ENCODE data around the gene EVL. TPM values are rescaled to one million over a fixed set of nuclear protein-coding genes. Genes with fewer than 3 reads are reported as not detected.
A peak's percentile ranks its signal among the peaks of the same experiment; 100 is the strongest.

EVL gene
- total RNA-seq, 2 donors from 2014 or later, result 793 to 831 TPM

DNA sequence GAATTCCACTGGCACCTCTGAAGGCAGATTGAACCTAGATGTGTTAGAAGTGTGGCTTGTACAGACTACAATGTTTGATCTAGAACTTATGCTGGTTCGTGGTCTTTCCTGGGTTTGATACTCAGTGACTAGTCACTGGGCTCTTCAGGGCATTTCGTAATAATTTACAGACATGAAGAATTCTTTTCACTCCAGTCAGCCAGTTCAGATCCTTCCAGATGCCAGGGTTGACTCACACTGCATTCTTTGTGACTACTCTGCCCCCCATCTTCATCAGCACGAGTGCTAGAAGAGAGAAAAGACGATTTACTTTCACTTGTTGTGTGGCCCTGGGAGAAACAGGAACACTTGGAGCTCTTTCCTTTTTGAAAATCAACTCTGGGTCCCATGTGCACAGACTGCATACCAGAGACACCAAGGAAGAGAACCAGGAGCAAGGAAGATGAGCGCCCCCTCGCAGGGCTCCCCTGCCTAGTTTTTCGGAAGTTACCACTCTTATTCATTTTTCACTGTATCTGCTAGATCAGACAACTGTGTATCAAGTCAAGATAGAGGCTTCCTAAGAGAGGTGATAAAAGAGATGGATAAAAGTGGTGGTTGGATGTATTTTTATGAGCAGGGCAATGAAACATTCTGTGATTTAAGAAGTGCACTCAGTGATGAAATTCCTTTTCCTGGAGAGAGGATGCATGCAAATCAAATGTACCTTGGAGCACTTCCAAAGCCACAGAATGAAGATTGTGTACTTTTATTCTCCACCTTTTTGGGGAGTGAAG, 33.5 kb upstream of the EVL start:
- no peak for DNase-seq
- Mint-ChIP-seq H3K4me1 (peaks cover 2% of the 10 kb centered on the region), H3K36me3 (ENCODE audit: low read depth) (no peaks in the 10 kb centered on the region), H3K27me3 (peaks cover 10% of the 10 kb centered on the region), H3K27ac (no peak overlapping the region), H3K4me3 (no peak overlapping the region)
- ATAC-seq, result no peak
- no peaks in the 10 kb centered on the region for H3K9me3 ChIP-seq (ENCODE audit: control insufficient read depth, low read length, poor library complexity, severe bottlenecking)

DNA sequence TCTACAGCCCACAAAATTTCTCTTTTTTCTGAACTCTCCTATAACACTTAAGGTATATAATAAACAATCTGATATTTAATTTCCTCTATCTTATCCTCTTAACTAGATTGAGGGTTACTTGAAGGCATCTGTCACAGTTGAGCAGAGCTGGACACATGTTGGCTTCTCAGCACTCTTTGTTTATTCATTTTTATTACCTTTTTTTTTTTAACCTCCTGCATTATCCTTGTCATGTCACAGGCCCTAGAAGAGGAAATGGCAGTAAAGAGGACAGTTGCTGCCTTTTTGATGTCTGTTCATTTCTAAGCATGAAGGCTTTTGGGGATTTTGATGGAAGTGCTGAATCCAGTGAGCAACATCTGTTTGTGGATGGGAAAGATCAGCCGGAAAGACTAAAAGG, 32.5 kb upstream of the EVL start:
- no peak for ATAC-seq
- Mint-ChIP-seq H3K27ac (no peak overlapping the region), H3K27me3 (peaks cover 10% of the 10 kb centered on the region), H3K36me3 (ENCODE audit: low read depth) (no peaks in the 10 kb centered on the region), H3K4me1 (peaks cover 2% of the 10 kb centered on the region), H3K4me3 (no peak overlapping the region)
- H3K9me3 ChIP-seq (ENCODE audit: control insufficient read depth, low read length, poor library complexity, severe bottlenecking), result no peaks in the 10 kb centered on the region
- no peak for DNase-seq

DNA sequence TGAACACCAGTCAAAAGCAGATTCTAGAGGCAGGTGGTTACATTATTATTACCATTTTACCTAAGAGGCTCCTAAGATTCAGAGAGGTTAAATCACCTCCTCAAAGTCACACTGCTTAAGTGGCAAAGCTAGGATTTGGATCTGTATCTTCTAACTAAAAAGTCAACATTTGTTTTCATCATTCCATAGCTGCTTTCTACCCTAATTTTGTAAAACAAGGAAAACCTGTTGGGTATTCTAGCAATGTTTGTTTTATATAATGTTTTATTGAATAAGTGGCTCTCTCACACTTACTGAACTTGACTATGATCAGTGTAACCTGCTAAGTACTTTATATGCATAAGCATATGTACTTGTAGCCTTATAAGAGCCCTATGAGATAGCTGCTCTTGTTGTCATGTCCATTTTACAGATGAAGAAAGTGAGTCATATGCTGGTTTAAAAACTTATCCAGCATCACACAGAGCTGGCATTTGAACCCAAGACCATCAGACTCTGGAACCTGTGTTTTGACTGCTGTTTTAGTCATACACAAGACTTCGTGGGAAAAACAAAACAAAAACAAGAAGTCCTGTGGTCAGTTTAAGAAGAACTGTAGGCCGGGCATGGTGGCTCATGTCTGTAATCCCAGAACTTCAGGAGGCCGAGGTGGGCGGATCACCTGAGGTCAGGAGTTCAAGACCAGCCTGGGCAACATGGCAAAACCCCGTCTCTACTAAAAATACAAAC, 31.7 kb upstream of the EVL start:
- no peak for ATAC-seq

DNA sequence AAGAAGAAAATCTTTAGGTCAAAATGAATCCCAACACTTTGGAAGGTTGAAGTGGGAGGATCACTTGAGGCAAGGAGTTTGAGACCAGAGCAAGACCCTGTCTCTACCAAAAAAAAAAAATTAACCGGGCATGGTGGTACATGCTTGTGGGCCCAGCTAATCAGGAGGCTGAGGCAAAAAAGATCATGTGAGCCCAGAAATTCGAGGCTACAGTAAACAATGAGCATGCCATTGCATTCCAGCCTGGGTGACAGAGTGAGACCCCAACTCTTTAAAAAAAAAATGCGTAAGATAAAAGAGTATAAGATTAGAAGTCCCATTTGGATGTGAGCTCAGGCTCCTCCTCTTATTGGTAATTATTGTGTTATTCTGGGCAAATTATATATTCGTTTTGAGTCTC, 30.8 kb upstream of the EVL start:
- no peak overlapping the region for H3K27ac Mint-ChIP-seq
- no peaks in the 10 kb centered on the region for H3K36me3 Mint-ChIP-seq (ENCODE audit: low read depth)
- no peak for DNase-seq
- H3K9me3 ChIP-seq (ENCODE audit: control insufficient read depth, low read length, poor library complexity, severe bottlenecking), result no peaks in the 10 kb centered on the region
- H3K4me1 Mint-ChIP-seq, result peaks cover 2% of the 10 kb centered on the region
- no peak overlapping the region for H3K4me3 Mint-ChIP-seq
- no peak for ATAC-seq
- H3K27me3 Mint-ChIP-seq, result peaks cover 2% of the 10 kb centered on the region

More for the DNA sequence above, 31.7 kb upstream of the EVL start:
- peaks cover 2% of the 10 kb centered on the region for H3K4me1 Mint-ChIP-seq
- H3K27me3 Mint-ChIP-seq, result peaks cover 5% of the 10 kb centered on the region
- no peaks in the 10 kb centered on the region for H3K36me3 Mint-ChIP-seq (ENCODE audit: low read depth)
- no peaks in the 10 kb centered on the region for H3K9me3 ChIP-seq (ENCODE audit: control insufficient read depth, low read length, poor library complexity, severe bottlenecking)
- no peak for DNase-seq
- H3K27ac Mint-ChIP-seq, result no peak overlapping the region
- H3K4me3 Mint-ChIP-seq, result no peak overlapping the region

DNA sequence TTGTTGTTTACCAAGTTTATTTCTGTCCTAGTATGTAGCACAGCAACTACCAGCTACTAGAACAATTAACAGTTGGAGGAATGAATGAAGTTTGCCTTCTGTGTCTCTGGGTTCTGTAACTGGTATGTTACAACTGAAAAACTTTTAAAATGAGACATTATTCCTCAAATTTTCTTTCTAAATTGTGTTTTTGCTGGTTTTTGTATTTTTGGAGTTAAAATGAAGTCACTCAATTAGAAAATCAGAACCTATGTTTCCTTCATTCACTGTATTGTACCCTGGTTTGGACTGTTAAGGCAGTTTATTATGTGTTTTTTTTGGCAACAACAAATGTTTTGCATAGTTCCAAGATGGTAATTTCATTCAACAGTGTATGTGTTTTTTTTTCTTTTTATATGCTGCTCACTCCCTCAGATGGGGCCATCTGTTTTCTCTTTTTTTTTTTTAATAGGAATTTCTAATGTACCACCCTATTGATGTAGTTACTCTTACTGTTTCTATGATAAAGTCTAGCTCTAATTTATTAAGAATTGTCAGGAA, 30.2 kb upstream of the EVL start:
- ATAC-seq, result no peak
- no peaks in the 10 kb centered on the region for H3K9me3 ChIP-seq (ENCODE audit: control insufficient read depth, low read length, poor library complexity, severe bottlenecking)
- Mint-ChIP-seq H3K36me3 (ENCODE audit: low read depth) (no peaks in the 10 kb centered on the region), H3K27ac (no peak overlapping the region), H3K4me3 (no peak overlapping the region), H3K27me3 (no peaks in the 10 kb centered on the region), H3K4me1 (peaks cover 2% of the 10 kb centered on the region)
- DNase-seq, result no peak

DNA sequence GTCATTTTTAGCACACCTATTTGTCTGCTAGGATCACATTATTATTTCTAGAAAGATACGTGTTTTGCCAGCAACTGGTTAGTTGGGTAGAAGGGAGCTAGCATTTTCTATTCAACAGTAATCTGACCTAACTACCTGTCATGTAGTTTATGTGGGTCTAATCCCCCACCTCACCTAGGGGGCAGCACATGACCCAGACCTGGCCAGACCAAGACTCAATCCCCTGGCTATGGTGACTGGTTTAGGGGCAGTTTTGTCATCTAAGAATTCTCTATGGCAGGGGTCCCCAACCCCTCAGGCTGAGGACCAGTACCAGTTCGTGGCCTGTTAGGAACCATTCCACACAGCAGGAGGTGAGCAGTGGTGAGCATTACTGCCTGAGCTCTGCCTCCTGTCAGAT, 29.5 kb upstream of the EVL start:
- Mint-ChIP-seq H3K4me1 (peaks cover 8% of the 10 kb centered on the region), H3K27ac (no peak overlapping the region), H3K4me3 (no peak overlapping the region), H3K27me3 (no peaks in the 10 kb centered on the region), H3K36me3 (ENCODE audit: low read depth) (no peaks in the 10 kb centered on the region)
- DNase-seq (no peak), ATAC-seq (no peak)
- H3K9me3 ChIP-seq (ENCODE audit: control insufficient read depth, low read length, poor library complexity, severe bottlenecking), result no peaks in the 10 kb centered on the region

DNA sequence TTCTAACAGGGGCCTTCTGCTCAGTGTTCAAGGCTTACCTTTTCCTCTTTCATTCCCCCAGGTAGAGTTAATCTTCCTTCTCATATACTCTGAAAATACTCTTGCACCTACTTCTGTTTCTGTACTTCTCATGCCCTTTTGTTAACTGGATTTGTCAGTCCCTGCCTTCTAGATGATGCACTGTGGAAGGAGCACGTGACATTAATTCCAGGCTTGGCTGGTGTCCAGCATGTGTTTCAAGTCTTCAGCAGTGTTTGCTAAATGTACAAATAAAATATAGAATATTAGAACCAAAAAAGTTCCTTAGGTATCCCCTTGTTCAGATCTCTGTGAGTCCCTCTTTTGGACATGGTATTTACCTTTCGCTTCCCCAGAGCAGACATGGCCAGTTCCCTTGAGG, 27.9 kb upstream of the EVL start:
- DNase-seq, result no peak
- H3K4me1 Mint-ChIP-seq, result peaks cover 6% of the 10 kb centered on the region
- H3K36me3 Mint-ChIP-seq (ENCODE audit: low read depth), result no peaks in the 10 kb centered on the region
- no peak for ATAC-seq
- H3K27me3 Mint-ChIP-seq, result no peaks in the 10 kb centered on the region
- H3K27ac Mint-ChIP-seq, result no peak overlapping the region
- H3K4me3 Mint-ChIP-seq, result no peak overlapping the region
- no peaks in the 10 kb centered on the region for H3K9me3 ChIP-seq (ENCODE audit: control insufficient read depth, low read length, poor library complexity, severe bottlenecking)

DNA sequence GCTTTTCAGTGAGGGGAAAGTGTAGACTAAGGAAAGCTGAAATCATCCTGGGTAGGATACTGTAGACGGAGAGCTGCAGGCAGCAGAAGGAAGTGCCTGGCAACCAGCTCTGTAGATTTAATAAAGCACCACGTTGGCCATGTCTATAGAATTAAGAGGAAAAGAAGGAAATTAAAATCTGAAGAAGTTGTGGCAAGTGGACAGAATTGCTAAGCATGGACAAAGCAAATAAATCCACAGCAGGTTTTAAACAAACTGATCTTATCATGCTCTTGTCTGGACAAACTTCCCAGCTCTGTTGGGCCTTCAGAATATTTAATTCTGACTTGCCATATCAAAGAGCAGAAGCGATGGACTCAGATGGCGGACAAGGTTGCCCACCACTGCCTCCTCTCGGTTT, 27.2 kb upstream of the EVL start:
- Mint-ChIP-seq H3K27ac (no peak overlapping the region), H3K36me3 (ENCODE audit: low read depth) (no peaks in the 10 kb centered on the region), H3K4me3 (no peak overlapping the region), H3K27me3 (no peaks in the 10 kb centered on the region), H3K4me1 (peaks cover 6% of the 10 kb centered on the region)
- DNase-seq (no peak), ATAC-seq (no peak)
- H3K9me3 ChIP-seq (ENCODE audit: control insufficient read depth, low read length, poor library complexity, severe bottlenecking), result no peaks in the 10 kb centered on the region

DNA sequence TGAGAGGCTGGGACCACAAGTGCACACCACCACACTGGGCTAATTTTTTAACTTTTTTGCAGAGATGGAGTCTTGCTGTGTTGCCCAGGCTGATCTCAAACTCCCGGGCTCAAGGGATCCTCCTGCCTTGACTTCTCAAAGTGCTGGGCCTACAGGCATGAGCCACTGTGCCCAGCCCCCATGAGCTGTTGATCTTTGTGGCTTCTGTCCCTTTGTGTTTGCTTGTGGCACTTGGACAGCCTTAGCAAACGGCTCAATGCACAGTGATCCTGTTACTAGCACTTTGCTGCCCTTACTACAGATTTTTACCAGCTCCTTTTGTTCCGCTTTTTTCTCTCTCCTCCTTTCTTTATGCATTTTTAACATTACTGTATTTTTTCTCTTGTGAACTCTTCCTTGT, 25.3 kb upstream of the EVL start:
- Mint-ChIP-seq H3K27me3 (no peaks in the 10 kb centered on the region), H3K4me1 (peaks cover 6% of the 10 kb centered on the region)
- H3K9me3 ChIP-seq (ENCODE audit: control insufficient read depth, low read length, poor library complexity, severe bottlenecking), result no peaks in the 10 kb centered on the region

DNA sequence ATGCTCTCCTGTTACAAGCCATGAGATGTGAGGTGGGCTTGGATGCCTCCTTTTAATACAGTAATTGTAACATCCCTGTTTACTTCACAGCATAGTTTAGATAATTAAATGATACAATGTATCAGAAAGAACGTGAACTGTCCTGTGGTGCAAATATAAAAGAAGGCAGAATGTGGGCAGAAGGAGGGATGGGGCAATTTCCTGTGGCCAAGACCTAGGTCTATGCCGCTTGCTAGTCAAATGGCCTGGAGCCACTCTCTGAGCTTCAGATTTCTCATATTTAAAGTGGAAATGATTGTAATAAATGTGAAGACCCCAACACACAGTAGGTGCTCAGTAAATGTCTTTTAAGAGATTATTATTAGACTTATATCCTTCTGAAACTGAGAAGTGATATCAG, 24.0 kb upstream of the EVL start:
- Mint-ChIP-seq H3K27ac (no peak overlapping the region), H3K36me3 (ENCODE audit: low read depth) (no peaks in the 10 kb centered on the region), H3K27me3 (no peaks in the 10 kb centered on the region), H3K4me1 (peaks cover 8% of the 10 kb centered on the region), H3K4me3 (no peak overlapping the region)
- ATAC-seq (no peak), DNase-seq (no peak)
- no peaks in the 10 kb centered on the region for H3K9me3 ChIP-seq (ENCODE audit: control insufficient read depth, low read length, poor library complexity, severe bottlenecking)

More for the DNA sequence above, 25.3 kb upstream of the EVL start:
- peak overlapping the region; percentile 74 for H3K27ac Mint-ChIP-seq
- ATAC-seq, result no peak
- H3K4me3 Mint-ChIP-seq, result no peak overlapping the region
- no peaks in the 10 kb centered on the region for H3K36me3 Mint-ChIP-seq (ENCODE audit: low read depth)
- DNase-seq, result no peak

DNA sequence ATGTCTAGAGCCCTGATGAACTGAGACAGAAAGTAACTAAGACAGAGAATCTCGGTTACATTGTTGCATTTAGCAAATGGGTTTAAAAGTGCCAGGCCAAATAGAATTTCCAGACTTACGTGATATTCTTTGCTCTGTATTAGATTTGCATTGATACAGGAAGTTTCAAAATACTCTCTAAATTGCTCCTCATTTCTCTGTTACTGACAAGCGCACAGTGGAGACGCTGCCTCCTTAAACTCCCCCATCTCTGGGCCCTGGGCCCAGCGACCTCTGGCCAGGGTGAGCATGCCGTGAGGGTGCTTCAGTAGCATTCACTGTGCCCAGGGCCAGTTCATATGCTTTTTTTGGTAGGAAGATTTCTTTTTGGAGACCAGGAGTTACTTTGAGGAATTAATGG, 22.9 kb upstream of the EVL start:
- no peak for ATAC-seq
- H3K4me3 Mint-ChIP-seq, result no peak overlapping the region

DNA sequence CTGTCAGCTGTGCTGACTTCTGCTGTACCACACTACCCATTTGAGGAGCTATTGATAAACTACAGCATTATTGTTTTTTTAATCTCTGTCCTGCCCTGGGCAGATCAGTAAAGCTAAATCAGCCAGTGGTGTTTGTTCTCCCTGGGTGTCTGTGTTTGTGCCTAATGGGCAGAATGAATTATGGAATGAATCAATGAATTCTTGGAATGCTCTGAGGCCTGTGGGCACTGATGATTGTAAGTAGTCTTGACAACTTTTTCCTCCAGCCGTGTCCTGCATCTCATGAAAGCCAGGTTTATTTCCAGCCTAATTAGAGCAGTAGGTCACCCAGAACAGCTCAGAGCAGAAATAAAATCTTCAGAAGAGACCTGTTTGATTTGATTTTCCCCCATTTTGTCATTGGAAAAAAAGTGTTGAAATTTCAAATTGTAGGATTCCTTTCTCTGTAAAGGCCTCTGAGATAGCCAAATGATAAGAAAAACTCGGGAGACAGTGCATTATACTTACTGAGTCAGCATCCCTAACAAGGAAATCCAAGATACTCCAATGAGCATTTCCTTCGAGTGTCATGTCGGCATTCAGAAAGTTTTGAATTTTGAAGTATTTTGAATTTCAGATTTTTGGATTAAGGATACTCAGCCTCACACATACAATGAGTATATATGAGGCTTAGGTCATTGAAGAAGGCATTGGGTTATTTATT, 19.4 kb upstream of the EVL start:
- H3K27me3 Mint-ChIP-seq, result no peaks in the 10 kb centered on the region
- ATAC-seq, result no peak
- H3K4me3 Mint-ChIP-seq, result no peak overlapping the region
- H3K27ac Mint-ChIP-seq, result no peak overlapping the region
- DNase-seq, result no peak
- H3K4me1 Mint-ChIP-seq, result peaks cover 7% of the 10 kb centered on the region
- no peaks in the 10 kb centered on the region for H3K9me3 ChIP-seq (ENCODE audit: control insufficient read depth, low read length, poor library complexity, severe bottlenecking)
- H3K36me3 Mint-ChIP-seq (ENCODE audit: low read depth), result no peaks in the 10 kb centered on the region

More for the DNA sequence above, 22.9 kb upstream of the EVL start:
- peaks cover 8% of the 10 kb centered on the region for H3K4me1 Mint-ChIP-seq
- no peak overlapping the region for H3K27ac Mint-ChIP-seq
- DNase-seq, result no peak
- no peaks in the 10 kb centered on the region for H3K27me3 Mint-ChIP-seq
- H3K9me3 ChIP-seq (ENCODE audit: control insufficient read depth, low read length, poor library complexity, severe bottlenecking), result no peaks in the 10 kb centered on the region
- H3K36me3 Mint-ChIP-seq (ENCODE audit: low read depth), result no peaks in the 10 kb centered on the region

DNA sequence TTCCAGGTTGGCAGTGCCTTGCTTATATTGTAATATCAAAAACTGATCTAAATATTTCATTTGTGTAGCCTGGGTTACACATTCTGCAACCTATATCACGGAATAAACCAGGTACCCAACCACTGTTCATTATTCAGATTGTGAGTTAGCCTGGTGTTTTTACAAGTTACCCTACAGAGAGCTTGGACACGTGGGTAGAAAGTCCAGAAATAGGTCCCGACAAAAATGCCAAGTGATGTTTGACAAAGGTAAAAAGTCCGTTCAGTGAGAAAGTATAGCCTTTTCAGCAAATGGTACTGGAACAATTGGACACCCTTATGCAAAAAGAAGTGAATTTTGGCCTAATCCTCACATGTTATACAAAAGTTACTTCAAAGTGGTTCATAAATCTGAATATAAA, 17.6 kb upstream of the EVL start:
- H3K27ac Mint-ChIP-seq, result no peak overlapping the region
- peaks cover 7% of the 10 kb centered on the region for H3K4me1 Mint-ChIP-seq
- ATAC-seq (no peak), DNase-seq (no peak)
- no peaks in the 10 kb centered on the region for H3K27me3 Mint-ChIP-seq
- no peaks in the 10 kb centered on the region for H3K36me3 Mint-ChIP-seq (ENCODE audit: low read depth)
- H3K9me3 ChIP-seq (ENCODE audit: control insufficient read depth, low read length, poor library complexity, severe bottlenecking), result no peaks in the 10 kb centered on the region
- H3K4me3 Mint-ChIP-seq, result no peak overlapping the region

Measured in T-helper 17 cell (primary cell).